SU-DHL-6 (cell line): ENCODE results near the gene SIRPD.

Experiments
- H2AFZ ChIP-seq: fragments of 200-600 bp; sonication (generic); 2 replicates; pipeline ENCODE4 v1.6.1; 2014; ENCODE audit warnings: low read depth, mild to moderate bottlenecking, moderate library complexity, mixed read lengths, antibody characterized with exemption, low read length; ENCODE audit not compliant: severe bottlenecking
- H3F3A ChIP-seq: fragments of 200-600 bp; shearing (Covaris generic); 2 replicates; pipeline ENCODE4 v1.6.0; 2016; ENCODE audit warnings: antibody characterized with exemption, mild to moderate bottlenecking; ENCODE audit not compliant: insufficient read depth
- H3K27ac ChIP-seq: fragments of 200-600 bp; sonication (generic); 2 replicates; pipeline ENCODE4 v1.5.1; 2016; ENCODE audit warnings: low read depth, mild to moderate bottlenecking, low read length, moderate library complexity, mixed read lengths
- H3K27me3 ChIP-seq: fragments of 200-600 bp; sonication (generic), shearing (Covaris generic); 2 replicates; pipeline ENCODE4 v1.6.0; 2014; ENCODE audit warnings: mild to moderate bottlenecking, low read length
- H3K36me3 ChIP-seq: fragments of 200-600 bp; sonication (generic); 2 replicates; pipeline ENCODE4 v1.6.1; 2014; ENCODE audit warnings: mild to moderate bottlenecking, low read length, mixed read lengths
- H3K4me2 ChIP-seq: fragments of 300-600, 200-600 bp; shearing (Covaris generic), sonication (generic); 2 replicates; pipeline ENCODE4 v1.6.0; 2014; ENCODE audit warnings: low read length, low read depth, mild to moderate bottlenecking; ENCODE audit not compliant: poor library complexity, severe bottlenecking
- H3K4me3 ChIP-seq: fragments of 200-600 bp; sonication (generic); 2 replicates; pipeline ENCODE4 v1.5.1; 2014; ENCODE audit warnings: antibody characterized with exemption, low read length, mild to moderate bottlenecking, mixed read lengths; ENCODE audit not compliant: insufficient read depth, poor library complexity, severe bottlenecking
- H3K79me2 ChIP-seq: fragments of 200-600 bp; sonication (generic); 2 replicates; pipeline ENCODE4 v1.6.1; 2014; ENCODE audit warnings: mild to moderate bottlenecking, low read length, moderate library complexity; ENCODE audit not compliant: insufficient read depth
- H3K9ac ChIP-seq: fragments of 200-600 bp; sonication (generic); 2 replicates; pipeline ENCODE4 v1.7.0; 2014; ENCODE audit warnings: mild to moderate bottlenecking, low read length
- H3K9me2 ChIP-seq: fragments of 200-600 bp; sonication (generic); replicated peaks from 2 replicates; pipeline ENCODE4 v1.6.1; 2014; ENCODE audit warnings: low read length; ENCODE audit not compliant: insufficient read depth
- H3K9me3 ChIP-seq: fragments of 200-600 bp; sonication (generic); 2 replicates; pipeline ENCODE4 v1.6.1; 2014; ENCODE audit warnings: low read length, mixed read lengths; ENCODE audit not compliant: insufficient read depth
- H4K20me1 ChIP-seq: fragments of 200-600 bp; sonication (generic); 2 replicates; pipeline ENCODE4 v1.6.1; 2014; ENCODE audit warnings: low read depth, mild to moderate bottlenecking, antibody characterized with exemption, low read length, moderate library complexity, mixed read lengths
- CTCF ChIP-seq: fragments of 200-600 bp; sonication (generic); IDR thresholded peaks from one replicate; pipeline ENCODE4 v1.5.1; 2017; ENCODE audit warnings: antibody characterized with exemption, mild to moderate bottlenecking, low read length, moderate library complexity; ENCODE audit not compliant: insufficient read depth, poor library complexity, severe bottlenecking
- EZH2phosphoT487 ChIP-seq: fragments of 200-600 bp; sonication (generic), shearing (Covaris generic); conservative IDR thresholded peaks from 2 replicates; pipeline ENCODE4 v1.6.1; 2018; ENCODE audit warnings: mild to moderate bottlenecking, antibody characterized with exemption, low read length, moderate library complexity, mixed read lengths

SIRPD gene

GRCh38 chr20:1588533-1589460 lies 31.3 kb upstream of the SIRPD start:
- Histone ChIP-seq H3K79me2 (no peaks in the 10 kb centered on the region), H3K36me3 (no peaks in the 10 kb centered on the region), H3K9ac (no peak overlapping the region), H3K9me3 (no peaks in the 10 kb centered on the region), H3K4me2 (no peak overlapping the region), H3K4me3 (no peak overlapping the region), H4K20me1 (no peaks in the 10 kb centered on the region), H3K27ac (no peak overlapping the region), H3K27me3 (no peaks in the 10 kb centered on the region), H3K9me2 (no peaks in the 10 kb centered on the region), H3F3A (no peaks in the 10 kb centered on the region), H2AFZ (no peak overlapping the region)
- TF ChIP-seq CTCF (no peak), EZH2phosphoT487 (no peak)

- no peaks in the 10 kb centered on the region for H3K36me3 ChIP-seq
- H3K9me3 ChIP-seq: no peaks in the 10 kb centered on the region
- no peaks in the 10 kb centered on the region for H3F3A ChIP-seq
- no peak overlapping the region for H3K27ac ChIP-seq
- no peaks in the 10 kb centered on the region for H3K9me2 ChIP-seq
- H4K20me1 ChIP-seq: no peaks in the 10 kb centered on the region
- no peak overlapping the region for H3K4me2 ChIP-seq
- no peak overlapping the region for H3K9ac ChIP-seq
- no peak overlapping the region for H3K4me3 ChIP-seq
- no peak overlapping the region for H2AFZ ChIP-seq
- H3K27me3 ChIP-seq: no peaks in the 10 kb centered on the region
- TF ChIP-seq CTCF (no peak), EZH2phosphoT487 (no peak)
- H3K79me2 ChIP-seq: no peaks in the 10 kb centered on the region
Measured at GRCh38 chr20:1587781-1588532, 30.5 kb upstream of the SIRPD start.

- Histone ChIP-seq H3F3A (no peaks in the 10 kb centered on the region), H3K4me2 (no peak overlapping the region), H3K9ac (no peak overlapping the region), H3K9me2 (no peaks in the 10 kb centered on the region), H3K27me3 (no peaks in the 10 kb centered on the region), H3K27ac (no peak overlapping the region), H3K4me3 (no peak overlapping the region), H4K20me1 (no peaks in the 10 kb centered on the region), H3K79me2 (no peaks in the 10 kb centered on the region), H3K36me3 (no peaks in the 10 kb centered on the region), H2AFZ (no peak overlapping the region), H3K9me3 (no peaks in the 10 kb centered on the region)
- TF ChIP-seq CTCF: no peak
- no peak for TF ChIP-seq EZH2phosphoT487
Measured at GRCh38 chr20:1579488-1579887, 22.0 kb upstream of the SIRPD start.
